H1 (cell line): ENCODE data around the gene EIF4E3. TPM values are rescaled to one million over a fixed set of nuclear protein-coding genes. Genes with fewer than 3 reads are reported as not detected.

Experiments
- SIRT6 ChIP-seq: IDR thresholded peaks from one replicate; pipeline ENCODE4 v1.7.1; 2012; ENCODE audit warnings: low read length, inconsistent platforms
- polyA plus RNA-seq, 7 experiments: library from polyadenylated mRNA; depleted of rRNA in 3 of 7; stranded (reverse) in 5 of 7; unstranded in 2 of 7; fragments of >200 nt in 5 of 7; fragments of 200-250 nt in 2 of 7; gene quantifications; 1 replicate in 5 of 7; 2 replicates in 1 of 7; 4 replicates in 1 of 7; pipeline versions ENCODE4 v1.2.1 to v1.2.3, GENCODE V29; 2011 to 2013; ENCODE audit warnings: missing spikeins in 2 of 7, mixed read lengths in 2 of 7
- total RNA-seq: library from RNA; stranded (reverse); fragmentation: NEBNext Ultra II Directional; extraction: Animal tissue kit (Norgen Biotek cat#: 25700); gene quantifications from 2 replicates; pipeline ENCODE4 v1.2.1, GENCODE V29; 2021
- TF ChIP-seq, protein P1 (sequence below): fragments of 300-600 bp; sonication (generic); IDR thresholded peaks from 2 replicates; pipeline ENCODE4 v1.7.1; 2012; ENCODE audit warnings: low read length, moderate library complexity, mild to moderate bottlenecking, inconsistent platforms; ENCODE audit not compliant: insufficient replicate concordance
- TF ChIP-seq, protein P2 (sequence below): IDR thresholded peaks from 2 replicates; pipeline ENCODE4 v1.6.1; 2011; ENCODE audit warnings: low read length, improper control_type of control experiment

Gene EIF4E3
- total and polyA plus RNA-seq, 2 of the 8 experiments (the other 6 are each of a cell fraction or from before 2014, with no cell fraction given) = 5.2 to 17.0 TPM

DNA sequence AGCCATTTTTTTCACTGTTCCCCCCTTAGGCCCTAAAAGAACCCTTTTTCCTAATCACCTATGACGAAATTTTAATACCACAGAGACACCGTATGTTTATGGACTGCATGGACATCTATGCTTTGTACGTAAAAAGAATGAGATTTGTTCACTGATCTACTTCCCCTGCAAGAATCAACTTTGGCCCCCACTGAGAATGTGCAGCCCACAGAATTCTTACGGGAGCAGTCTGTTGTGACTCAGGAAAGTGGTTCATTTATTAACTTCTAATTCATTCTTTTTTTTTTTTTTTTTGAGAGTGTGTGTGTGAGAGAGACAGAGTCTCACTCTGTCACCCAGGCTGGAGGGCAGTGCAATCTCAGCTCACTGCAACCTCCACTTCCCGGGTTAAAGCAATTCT lies 17.6 kb downstream of the EIF4E3 start (continued):
- TF ChIP-seq, protein P1, sequence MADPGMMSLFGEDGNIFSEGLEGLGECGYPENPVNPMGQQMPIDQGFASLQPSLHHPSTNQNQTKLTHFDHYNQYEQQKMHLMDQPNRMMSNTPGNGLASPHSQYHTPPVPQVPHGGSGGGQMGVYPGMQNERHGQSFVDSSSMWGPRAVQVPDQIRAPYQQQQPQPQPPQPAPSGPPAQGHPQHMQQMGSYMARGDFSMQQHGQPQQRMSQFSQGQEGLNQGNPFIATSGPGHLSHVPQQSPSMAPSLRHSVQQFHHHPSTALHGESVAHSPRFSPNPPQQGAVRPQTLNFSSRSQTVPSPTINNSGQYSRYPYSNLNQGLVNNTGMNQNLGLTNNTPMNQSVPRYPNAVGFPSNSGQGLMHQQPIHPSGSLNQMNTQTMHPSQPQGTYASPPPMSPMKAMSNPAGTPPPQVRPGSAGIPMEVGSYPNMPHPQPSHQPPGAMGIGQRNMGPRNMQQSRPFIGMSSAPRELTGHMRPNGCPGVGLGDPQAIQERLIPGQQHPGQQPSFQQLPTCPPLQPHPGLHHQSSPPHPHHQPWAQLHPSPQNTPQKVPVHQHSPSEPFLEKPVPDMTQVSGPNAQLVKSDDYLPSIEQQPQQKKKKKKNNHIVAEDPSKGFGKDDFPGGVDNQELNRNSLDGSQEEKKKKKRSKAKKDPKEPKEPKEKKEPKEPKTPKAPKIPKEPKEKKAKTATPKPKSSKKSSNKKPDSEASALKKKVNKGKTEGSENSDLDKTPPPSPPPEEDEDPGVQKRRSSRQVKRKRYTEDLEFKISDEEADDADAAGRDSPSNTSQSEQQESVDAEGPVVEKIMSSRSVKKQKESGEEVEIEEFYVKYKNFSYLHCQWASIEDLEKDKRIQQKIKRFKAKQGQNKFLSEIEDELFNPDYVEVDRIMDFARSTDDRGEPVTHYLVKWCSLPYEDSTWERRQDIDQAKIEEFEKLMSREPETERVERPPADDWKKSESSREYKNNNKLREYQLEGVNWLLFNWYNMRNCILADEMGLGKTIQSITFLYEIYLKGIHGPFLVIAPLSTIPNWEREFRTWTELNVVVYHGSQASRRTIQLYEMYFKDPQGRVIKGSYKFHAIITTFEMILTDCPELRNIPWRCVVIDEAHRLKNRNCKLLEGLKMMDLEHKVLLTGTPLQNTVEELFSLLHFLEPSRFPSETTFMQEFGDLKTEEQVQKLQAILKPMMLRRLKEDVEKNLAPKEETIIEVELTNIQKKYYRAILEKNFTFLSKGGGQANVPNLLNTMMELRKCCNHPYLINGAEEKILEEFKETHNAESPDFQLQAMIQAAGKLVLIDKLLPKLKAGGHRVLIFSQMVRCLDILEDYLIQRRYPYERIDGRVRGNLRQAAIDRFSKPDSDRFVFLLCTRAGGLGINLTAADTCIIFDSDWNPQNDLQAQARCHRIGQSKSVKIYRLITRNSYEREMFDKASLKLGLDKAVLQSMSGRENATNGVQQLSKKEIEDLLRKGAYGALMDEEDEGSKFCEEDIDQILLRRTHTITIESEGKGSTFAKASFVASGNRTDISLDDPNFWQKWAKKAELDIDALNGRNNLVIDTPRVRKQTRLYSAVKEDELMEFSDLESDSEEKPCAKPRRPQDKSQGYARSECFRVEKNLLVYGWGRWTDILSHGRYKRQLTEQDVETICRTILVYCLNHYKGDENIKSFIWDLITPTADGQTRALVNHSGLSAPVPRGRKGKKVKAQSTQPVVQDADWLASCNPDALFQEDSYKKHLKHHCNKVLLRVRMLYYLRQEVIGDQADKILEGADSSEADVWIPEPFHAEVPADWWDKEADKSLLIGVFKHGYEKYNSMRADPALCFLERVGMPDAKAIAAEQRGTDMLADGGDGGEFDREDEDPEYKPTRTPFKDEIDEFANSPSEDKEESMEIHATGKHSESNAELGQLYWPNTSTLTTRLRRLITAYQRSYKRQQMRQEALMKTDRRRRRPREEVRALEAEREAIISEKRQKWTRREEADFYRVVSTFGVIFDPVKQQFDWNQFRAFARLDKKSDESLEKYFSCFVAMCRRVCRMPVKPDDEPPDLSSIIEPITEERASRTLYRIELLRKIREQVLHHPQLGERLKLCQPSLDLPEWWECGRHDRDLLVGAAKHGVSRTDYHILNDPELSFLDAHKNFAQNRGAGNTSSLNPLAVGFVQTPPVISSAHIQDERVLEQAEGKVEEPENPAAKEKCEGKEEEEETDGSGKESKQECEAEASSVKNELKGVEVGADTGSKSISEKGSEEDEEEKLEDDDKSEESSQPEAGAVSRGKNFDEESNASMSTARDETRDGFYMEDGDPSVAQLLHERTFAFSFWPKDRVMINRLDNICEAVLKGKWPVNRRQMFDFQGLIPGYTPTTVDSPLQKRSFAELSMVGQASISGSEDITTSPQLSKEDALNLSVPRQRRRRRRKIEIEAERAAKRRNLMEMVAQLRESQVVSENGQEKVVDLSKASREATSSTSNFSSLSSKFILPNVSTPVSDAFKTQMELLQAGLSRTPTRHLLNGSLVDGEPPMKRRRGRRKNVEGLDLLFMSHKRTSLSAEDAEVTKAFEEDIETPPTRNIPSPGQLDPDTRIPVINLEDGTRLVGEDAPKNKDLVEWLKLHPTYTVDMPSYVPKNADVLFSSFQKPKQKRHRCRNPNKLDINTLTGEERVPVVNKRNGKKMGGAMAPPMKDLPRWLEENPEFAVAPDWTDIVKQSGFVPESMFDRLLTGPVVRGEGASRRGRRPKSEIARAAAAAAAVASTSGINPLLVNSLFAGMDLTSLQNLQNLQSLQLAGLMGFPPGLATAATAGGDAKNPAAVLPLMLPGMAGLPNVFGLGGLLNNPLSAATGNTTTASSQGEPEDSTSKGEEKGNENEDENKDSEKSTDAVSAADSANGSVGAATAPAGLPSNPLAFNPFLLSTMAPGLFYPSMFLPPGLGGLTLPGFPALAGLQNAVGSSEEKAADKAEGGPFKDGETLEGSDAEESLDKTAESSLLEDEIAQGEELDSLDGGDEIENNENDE = no peak
- TF ChIP-seq, protein P2, sequence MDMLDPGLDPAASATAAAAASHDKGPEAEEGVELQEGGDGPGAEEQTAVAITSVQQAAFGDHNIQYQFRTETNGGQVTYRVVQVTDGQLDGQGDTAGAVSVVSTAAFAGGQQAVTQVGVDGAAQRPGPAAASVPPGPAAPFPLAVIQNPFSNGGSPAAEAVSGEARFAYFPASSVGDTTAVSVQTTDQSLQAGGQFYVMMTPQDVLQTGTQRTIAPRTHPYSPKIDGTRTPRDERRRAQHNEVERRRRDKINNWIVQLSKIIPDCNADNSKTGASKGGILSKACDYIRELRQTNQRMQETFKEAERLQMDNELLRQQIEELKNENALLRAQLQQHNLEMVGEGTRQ = no peak
- no peak for TF ChIP-seq SIRT6
